Stimulated activated CD4-positive, alpha-beta T cell treated with anti-CD3 and anti-CD28 coated beads, Interleukin-4, amount 100 ng/mL, for 24 hours (primary cell): ENCODE results near the gene CYFIP1.

Source experiments
- DNase-seq: peaks from one replicate; pipeline ENCODE4 v3.0.0-alpha.2; 2020

CYFIP1 gene

GRCh38 chr15:22967084-22967770 lies 12.9 kb downstream of the CYFIP1 start:
- no peak for DNase-seq

GRCh38 chr15:22966321-22967083 lies 13.7 kb downstream of the CYFIP1 start:
- DNase-seq = no peak

GRCh38 chr15:22963641-22964040 lies 16.5 kb downstream of the CYFIP1 start:
- DNase-seq = no peak

GRCh38 chr15:22962611-22963010 lies 17.6 kb downstream of the CYFIP1 start:
- no peak for DNase-seq

- DNase-seq = no peak
These were observed 18.4 kb downstream of the CYFIP1 start for GRCh38 chr15:22961762-22962161.

- no peak for DNase-seq
These were observed 19.6 kb downstream of the CYFIP1 start for GRCh38 chr15:22960556-22960955.

- DNase-seq = no peak
These were observed 20.0 kb downstream of the CYFIP1 start for GRCh38 chr15:22960126-22960525.

- DNase-seq = no peak
These were observed 20.7 kb downstream of the CYFIP1 start for GRCh38 chr15:22959321-22960101.

GRCh38 chr15:22958487-22959280 lies 21.5 kb downstream of the CYFIP1 start:
- no peak for DNase-seq

GRCh38 chr15:22956978-22957260 lies 23.2 kb downstream of the CYFIP1 start:
- DNase-seq = no peak

GRCh38 chr15:22956257-22956977 lies 23.8 kb downstream of the CYFIP1 start:
- no peak for DNase-seq

GRCh38 chr15:22955544-22956119 lies 24.5 kb downstream of the CYFIP1 start:
- DNase-seq = no peak

- DNase-seq = no peak
These were observed 25.2 kb downstream of the CYFIP1 start for GRCh38 chr15:22954798-22955543.

- DNase-seq = no peak
These were observed 25.8 kb downstream of the CYFIP1 start for GRCh38 chr15:22954326-22954725.

GRCh38 chr15:22952796-22953579 lies 27.2 kb downstream of the CYFIP1 start:
- DNase-seq = no peak

- DNase-seq = no peak
These were observed 28.5 kb downstream of the CYFIP1 start for GRCh38 chr15:22951381-22952280.

- no peak for DNase-seq
These were observed 29.2 kb downstream of the CYFIP1 start for GRCh38 chr15:22951031-22951380.

- no peak for DNase-seq
These were observed 29.7 kb downstream of the CYFIP1 start for GRCh38 chr15:22950256-22950990.

- DNase-seq = no peak
These were observed 31.1 kb downstream of the CYFIP1 start for GRCh38 chr15:22949074-22949547.
